ENCODE measurements around the gene TSPAN14.

TSPAN14 gene

GRCh38 chr10:80506836-80507487 is 52.9 kb downstream of the TSPAN14 start:
- no peak for DNase-seq

- no peak for DNase-seq
Measured at GRCh38 chr10:80509108-80509402, 54.9 kb downstream of the TSPAN14 start.

GRCh38 chr10:80509403-80510161 is 55.5 kb downstream of the TSPAN14 start:
- no peak for DNase-seq

- no peak for DNase-seq
Measured at GRCh38 chr10:80512031-80512526, 58.0 kb downstream of the TSPAN14 start.

- DNase-seq = no peak
Measured at GRCh38 chr10:80513106-80513505, 59.0 kb downstream of the TSPAN14 start.

DNA sequence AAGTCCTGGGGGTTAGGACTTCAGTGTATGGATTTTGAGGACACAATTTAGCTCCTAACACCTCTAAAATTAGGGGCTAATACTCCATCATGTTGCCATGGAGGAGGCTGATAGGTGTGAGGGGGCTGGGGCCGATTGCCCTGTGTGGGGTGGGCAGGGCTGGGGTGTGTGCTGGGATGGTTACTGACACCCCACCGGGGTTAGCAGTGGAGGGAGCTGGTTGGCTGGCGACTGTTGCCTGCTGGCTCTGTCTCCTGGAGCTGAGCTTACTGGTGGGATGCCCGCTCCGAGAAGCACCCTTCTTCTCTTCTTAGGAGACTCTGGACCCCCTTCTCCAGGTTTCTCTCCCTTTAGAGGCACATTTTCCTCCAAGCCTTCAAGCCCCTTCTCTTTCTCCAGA is 61.4 kb downstream of the TSPAN14 start:
- DNase-seq = no peak

DNA sequence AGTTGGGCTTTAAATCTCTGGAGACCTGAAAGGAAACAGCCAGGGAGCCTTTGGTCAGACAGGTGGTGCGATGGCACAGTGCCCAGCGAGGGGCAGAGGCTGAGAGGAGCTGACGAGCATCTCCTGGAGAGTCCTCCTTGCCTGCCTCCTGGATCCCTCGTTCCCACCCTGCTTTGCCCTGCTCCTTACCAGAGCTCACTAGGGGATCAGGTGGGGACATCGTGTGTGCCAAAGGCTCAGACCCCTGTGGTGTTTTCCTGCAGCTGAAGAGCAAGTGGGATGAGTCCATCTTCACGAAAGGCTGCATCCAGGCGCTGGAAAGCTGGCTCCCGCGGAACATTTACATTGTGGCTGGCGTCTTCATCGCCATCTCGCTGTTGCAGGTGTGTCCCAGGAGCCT is 61.8 kb downstream of the TSPAN14 start:
- no peak for DNase-seq

- DNase-seq = no peak
Measured at GRCh38 chr10:80516506-80517075, 62.5 kb downstream of the TSPAN14 start.

GRCh38 chr10:80517416-80518142 is 63.5 kb downstream of the TSPAN14 start:
- DNase-seq = no peak

- no peak for DNase-seq
Measured at GRCh38 chr10:80518143-80518806, 64.2 kb downstream of the TSPAN14 start.

DNA sequence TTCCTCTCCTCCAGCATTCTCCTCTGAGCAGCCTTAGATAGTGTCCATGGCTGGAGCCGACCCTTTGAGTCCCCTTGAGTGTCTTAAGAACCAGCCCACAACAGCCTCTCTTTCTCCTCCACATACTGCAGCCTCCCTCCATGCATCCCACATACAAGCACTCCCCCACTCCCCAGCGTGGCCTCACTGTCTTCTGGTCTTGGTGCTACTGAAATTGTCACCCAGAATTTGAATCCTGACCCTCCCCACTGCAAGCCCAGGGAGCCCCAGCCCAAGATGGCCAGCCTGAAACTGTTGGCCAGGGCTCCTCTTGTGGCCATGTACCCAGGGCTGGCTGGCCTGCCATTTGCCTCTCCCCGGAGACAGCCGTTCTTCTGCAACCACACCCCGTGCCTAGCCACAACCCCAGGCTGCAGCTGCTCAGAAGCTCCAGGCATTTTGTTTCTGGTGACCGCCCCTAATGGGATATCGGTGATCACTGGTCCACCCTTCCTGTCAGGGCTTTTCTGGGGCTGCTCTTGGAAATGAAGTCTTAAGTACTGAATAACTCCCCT is 64.8 kb downstream of the TSPAN14 start:
- no peak for DNase-seq

DNA sequence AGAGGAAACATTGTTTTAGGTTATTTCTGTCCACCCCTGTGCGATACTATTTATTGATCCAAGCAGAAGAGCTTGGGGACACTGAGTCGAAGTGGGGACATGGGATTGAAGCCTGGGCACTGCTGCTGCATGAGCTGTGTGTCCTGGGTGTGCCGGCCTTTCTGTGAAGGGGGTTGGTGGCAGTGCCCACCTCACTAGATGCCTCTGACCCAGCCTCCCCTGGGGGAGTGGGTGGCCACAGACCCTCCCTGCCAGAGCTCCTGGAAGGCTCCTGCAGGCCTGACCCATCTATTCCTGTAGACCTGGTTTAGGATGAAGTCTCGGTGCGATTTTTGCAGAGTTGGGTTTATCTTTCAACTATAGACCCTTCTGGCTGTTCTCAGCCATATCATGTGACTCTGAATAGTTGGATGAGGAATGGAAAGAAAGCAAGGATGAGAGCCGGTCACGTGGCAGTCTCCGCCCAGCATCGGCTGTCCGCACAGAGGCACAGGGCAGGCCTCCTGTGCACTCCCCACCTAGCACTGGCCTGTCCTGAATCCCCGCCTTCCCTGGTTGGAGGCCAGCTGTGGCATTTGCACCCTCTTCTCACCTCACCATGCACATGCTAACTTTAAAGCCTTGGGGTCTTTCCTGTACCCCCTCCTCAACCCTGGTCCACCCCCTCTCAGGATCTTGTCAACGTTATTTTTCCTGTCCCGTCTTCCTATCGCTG is 66.0 kb downstream of the TSPAN14 start:
- no peak for DNase-seq

DNA sequence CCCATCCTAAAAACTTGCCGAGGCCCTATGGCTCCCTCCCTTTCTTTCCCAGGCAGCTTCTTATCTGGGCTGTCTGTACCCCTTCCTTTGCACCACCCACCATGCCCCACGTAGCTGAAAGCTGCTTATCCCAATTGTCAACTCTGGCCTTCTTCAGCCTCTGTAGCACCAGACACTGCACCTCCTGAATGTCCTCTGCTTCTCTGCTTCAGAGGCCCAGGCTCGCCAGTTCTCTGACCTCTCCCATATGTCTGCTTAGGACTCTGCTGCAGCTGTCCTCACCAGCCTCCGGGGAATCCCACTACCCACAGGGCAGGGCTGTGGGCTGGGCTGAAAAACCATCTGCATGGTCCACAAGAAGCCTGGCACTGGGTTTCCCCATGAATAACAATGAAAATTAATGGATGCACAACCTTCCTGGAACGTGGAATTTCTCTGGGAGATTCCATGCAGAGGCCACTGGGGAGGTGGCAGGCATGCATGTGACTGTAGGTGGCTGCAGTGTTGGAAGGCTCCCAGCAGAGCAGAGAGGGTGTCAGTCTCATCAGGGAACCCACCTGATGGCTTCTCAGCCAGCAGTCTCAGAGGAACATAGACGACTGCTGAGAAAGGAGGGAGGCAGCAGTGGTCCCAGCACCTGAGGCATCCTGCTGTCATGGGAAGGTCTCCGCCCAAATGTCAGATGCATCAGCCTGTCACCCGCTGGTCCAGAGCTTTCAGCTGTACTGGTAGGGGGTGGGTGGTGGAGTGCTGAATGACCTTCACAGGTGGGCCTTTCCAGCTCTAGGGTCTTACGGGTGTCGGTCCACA is 66.8 kb downstream of the TSPAN14 start:
- DNase-seq = no peak

GRCh38 chr10:80522756-80523363 is 68.8 kb downstream of the TSPAN14 start:
- DNase-seq = no peak

DNA sequence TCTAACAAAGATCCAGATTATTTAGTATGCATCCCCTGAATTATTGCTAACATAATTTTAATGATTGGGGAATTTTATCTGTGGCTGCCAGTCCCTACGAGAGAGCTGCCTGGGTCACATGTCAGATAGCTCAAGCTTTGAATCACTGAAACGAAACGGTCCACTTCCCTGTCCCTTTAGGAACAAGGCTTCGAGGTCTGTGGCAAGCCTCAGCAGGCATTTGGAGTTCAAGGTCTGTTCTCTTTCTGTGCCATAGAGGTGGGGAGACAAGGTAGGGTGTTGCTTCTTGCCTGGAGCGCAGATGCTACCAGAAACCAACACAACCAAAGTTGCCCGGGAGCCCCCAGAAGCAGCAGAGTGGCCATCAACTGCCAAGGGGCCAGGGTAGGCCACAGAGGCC is 69.7 kb downstream of the TSPAN14 start:
- DNase-seq = no peak

DNA sequence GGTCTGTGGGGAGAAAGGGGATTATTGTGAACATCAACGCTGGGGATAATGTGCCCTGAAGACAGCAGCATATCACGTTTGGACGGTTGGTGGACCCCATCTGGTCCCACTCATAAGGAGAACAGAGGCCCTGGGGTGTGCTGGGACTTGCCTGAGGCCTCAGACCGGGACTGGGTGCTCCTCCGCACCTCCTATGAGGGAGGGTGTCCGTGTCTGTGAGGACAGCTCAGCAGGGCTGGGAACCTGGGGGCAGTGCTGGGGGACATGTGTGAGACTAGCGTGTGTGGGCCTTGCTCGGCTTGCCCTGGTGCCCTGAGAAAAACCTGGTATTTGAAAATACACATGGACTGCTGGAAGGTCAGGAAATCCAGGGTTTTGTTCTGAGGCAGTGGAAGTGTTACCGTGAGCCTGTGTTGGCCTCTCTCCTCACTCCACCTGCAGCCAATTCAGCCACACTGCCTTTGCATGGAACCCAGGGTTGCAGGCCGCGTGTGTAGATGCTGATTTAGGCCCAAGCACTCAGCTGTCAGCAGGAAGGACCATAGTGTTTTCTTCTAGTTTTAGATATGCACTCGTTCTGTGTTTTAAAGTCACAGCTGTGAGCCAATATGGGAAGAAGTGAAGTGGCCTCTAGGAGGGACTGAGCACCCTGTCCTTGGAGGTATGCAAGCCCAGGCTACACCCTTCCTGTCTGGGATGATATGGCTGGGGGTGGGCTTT is 70.2 kb downstream of the TSPAN14 start:
- no peak for DNase-seq

DNA sequence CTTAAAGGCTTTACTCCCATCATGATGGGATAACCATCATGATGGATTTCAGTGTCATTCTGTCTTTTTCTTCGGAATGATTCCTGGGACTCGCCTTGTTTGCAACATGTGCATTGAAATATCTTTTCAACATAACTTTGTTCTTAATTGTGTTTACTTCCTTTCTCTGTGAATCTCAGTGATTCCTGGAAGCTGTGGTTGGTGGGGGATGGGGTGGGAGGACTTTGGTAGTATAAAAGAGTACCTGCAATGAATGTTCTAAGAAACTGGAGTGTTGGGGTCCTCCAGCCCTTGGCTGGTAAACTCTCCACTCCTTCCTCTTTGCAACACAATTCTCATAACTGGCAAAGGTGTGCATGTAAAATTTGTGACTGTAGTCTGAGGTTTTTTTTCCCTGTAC is 72.1 kb downstream of the TSPAN14 start:
- DNase-seq = no peak

- DNase-seq = no peak
Measured at GRCh38 chr10:80526742-80527141, 72.6 kb downstream of the TSPAN14 start.

DNA sequence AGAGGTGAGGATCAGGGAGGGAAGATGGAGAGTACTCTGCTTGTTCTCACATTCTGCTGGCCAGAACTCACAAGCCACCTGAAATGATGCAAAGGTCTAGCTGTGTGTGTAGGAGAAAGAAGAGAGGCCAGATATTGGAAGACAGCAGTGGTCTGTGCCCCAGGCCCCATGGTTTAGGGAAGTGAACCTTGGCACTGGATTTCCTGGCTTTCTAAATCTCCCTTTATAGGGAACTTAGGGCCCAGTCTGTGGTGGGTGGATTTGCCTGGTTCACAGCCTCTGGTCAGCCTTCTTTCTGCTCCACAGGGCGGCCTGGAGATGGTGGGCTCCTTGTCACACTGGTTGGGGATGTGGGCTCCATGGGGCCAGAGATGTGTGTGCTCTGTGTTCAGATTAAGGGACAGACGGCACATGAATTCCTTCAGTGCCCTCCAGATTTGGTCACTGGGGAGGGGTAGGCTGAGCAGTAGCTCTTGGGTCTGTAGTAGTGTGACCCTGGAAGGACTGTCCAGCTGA is 74.1 kb downstream of the TSPAN14 start:
- no peak for DNase-seq

DNA sequence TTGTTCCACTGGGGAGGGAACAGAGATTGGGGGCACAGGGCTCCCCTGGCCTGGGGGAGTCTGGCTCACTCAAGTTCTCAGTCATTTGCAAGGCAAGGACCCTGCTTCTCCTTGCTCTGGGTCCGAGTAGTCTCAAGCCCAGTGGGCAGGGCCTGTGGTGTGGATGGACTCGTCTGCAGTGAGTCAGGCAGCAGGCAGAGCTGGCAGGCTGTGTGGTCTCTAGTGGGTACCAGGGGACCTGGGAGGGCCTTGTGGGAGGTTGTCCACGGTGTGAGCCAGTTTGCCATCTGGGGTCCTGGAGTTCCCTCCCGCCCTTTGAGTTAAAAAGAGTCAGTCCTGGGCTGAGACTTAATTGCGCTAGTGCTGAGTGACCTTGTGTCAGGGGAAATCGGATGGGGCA is 74.8 kb downstream of the TSPAN14 start:
- DNase-seq = no peak

Data from T-helper 9 cell (primary cell).